ENCODE data around the gene FGF19. TPM values are rescaled to one million over a fixed set of nuclear protein-coding genes. Genes with fewer than 3 reads are reported as not detected.
A peak's percentile ranks its signal among the peaks of the same experiment; 100 is the strongest.

FGF19 gene
- total and polyA plus RNA-seq, 9 of the 15 experiments (the other 6 are each of a cell fraction or from before 2014, with no cell fraction given) = 0.11 TPM; not detected in 8

GRCh38 chr11:69700278-69701140, 3.3 kb downstream of the FGF19 start:
- intact Hi-C loops (cut with micrococcal nuclease) (loop anchor here (5.0 kb wide), 1 partner anchor 97 kb away; no protein-coding TSS in a partner anchor), in situ Hi-C loops (cut with MboI) (no loop called here)
- 17% methylated on average over 20 of the region's 20 CpGs for WGBS (ENCODE audit: insufficient coverage, low coverage, missing lambda C conversion rate)
- ATAC-seq = peak; percentile 93
- no TSS peak for BruUV-seq (replicated peaks)
- peak; percentile 80 for FAIRE-seq
- ChIA-PET POLR2A (interaction anchor here (0.9 kb wide), 1 partner anchor 47 kb away, joined by 3 read pairs; no protein-coding TSS in a partner anchor), CTCF (ENCODE audit: low intra/inter-chr PET ratio) (no interaction called here)
- no peak overlapping the region for H3K27ac ChIP-seq (ENCODE audit: extremely low read depth, low read depth, low read length)
- no peaks in the 10 kb centered on the region for H4K20me1 ChIP-seq (replicated peaks; ENCODE audit: control insufficient read depth, insufficient read depth, low read length)
- peaks cover 2 to 28% of the 10 kb centered on the region in 2 experiments; a peak in 3 of 5 replicates for H3K4me1 ChIP-seq (replicated peaks in 1 of 2; ENCODE audit: control insufficient read depth in 2 of 2, insufficient read depth in 2 of 2, low read length in 2 of 2)
- H3K36me3 ChIP-seq (ENCODE audit: control insufficient read depth, insufficient read depth, low read length) = no peaks in the 10 kb centered on the region
- no peak overlapping the region for H3K4me3 ChIP-seq
- H3K9me1 ChIP-seq (ENCODE audit: control insufficient read depth, insufficient read depth, low read length) = no peaks in the 10 kb centered on the region
- H2AFZ ChIP-seq (ENCODE audit: low read depth, low read length) = no peak overlapping the region
- no peaks in the 10 kb centered on the region for H3K79me2 ChIP-seq (ENCODE audit: control insufficient read depth, insufficient read depth, low read length)
- peak overlapping the region in 1 of 2 experiments; percentile 30; a peak in 2 of 4 replicates for H3K9ac ChIP-seq (ENCODE audit: insufficient read depth in 1 of 2, low read depth in 2 of 2, low read length in 2 of 2)
- no peak overlapping the region for H3K4me2 ChIP-seq (ENCODE audit: insufficient read depth, low read length)
- H3K9me3 ChIP-seq (replicated peaks; ENCODE audit: control insufficient read depth, insufficient read depth, low read depth, low read length) = no peaks in the 10 kb centered on the region
- DNase-seq (ENCODE audit: extremely low read depth in 1 of 4, low spot score in 3 of 4) = peak; percentile 76 to 85 (median 80)
- peaks cover 18 to 44% of the 10 kb centered on the region in 2 experiments for H3K27me3 ChIP-seq (ENCODE audit: control insufficient read depth in 2 of 2, insufficient read depth in 2 of 2, low read length in 2 of 2)
- TF ChIP-seq MYC (IDR thresholded peaks at IDR 0.05; ENCODE audit: low read depth, low read length) (peak; percentile 44; the same call in 1 of the 2 replicates), MYC (CRISPR knock-in tag; IDR thresholded peaks at IDR 0.05; ENCODE audit: borderline replicate concordance, low read depth) (no peak), ARID1B (IDR thresholded peaks at IDR 0.05) (peak; percentile 80), KDM1A (IDR thresholded peaks at IDR 0.05) (peak; percentile 79 to 85), SFPQ (IDR thresholded peaks at IDR 0.05; ENCODE audit: low read depth, low read length) (no peak), JUND (IDR thresholded peaks at IDR 0.05; ENCODE audit: borderline replicate concordance, low read depth, low read length) (peak; percentile 40; the same call in 1 of the 2 replicates), JUND (tag; IDR thresholded peaks at IDR 0.05; ENCODE audit: borderline replicate concordance, low read depth, low read length) (no peak; the same call in 2 of the 3 replicates), REST (IDR thresholded peaks at IDR 0.05; ENCODE audit: borderline replicate concordance) (peak; percentile 69), REST (CRISPR knock-in tag; IDR thresholded peaks at IDR 0.05; ENCODE audit: low read depth) (no peak), ZFX (CRISPR knock-in tag; IDR thresholded peaks at IDR 0.05) (peak; percentile 26; the same call in 1 of the 2 replicates), HMGN3 (IDR thresholded peaks at IDR 0.05; ENCODE audit: borderline replicate concordance, extremely low read depth, insufficient read length, low read depth, low read length) (peak; percentile 65)
